Endothelial cell of umbilical vein (primary cell): ENCODE data around the gene CHADL. TPM values are rescaled to one million over a fixed set of nuclear protein-coding genes. Genes with fewer than 3 reads are reported as not detected.

Experiments
- BruUV-seq: library from RNA; stranded (reverse); fragments of 400-500 nt; replicated peaks from 2 replicates; lab custom pipeline; 2021; lab: Mats Ljungman, UMichigan
- CTCF ChIA-PET: fragments of 300-600, 350-600 bp; sonication (Branson Sonifier 250); formaldehyde crosslinking; loops from one replicate; lab custom pipeline; 2021; ENCODE audit warnings: antibody characterized with exemption, inconsistent platforms; lab: Charles Lee
- POLR2A ChIA-PET: fragments of 300-600, 350-600 bp; sonication (Branson Sonifier 250); formaldehyde crosslinking; loops from one replicate; lab custom pipeline; 2021; ENCODE audit warnings: antibody characterized with exemption, inconsistent platforms; lab: Charles Lee
- DNase-seq: peaks from one replicate; pipeline ENCODE4 v3.0.0-alpha.2; 2011; ENCODE audit warnings: low read depth, low spot score
- FAIRE-seq: peaks from 2 replicates; lab custom pipeline; 2011; peaks lifted over from hg19 to GRCh38; lab: Jason Lieb, UNC
- H2AFZ ChIP-seq: 2 replicates; pipeline ENCODE4 v1.6.0; 2012; ENCODE audit warnings: low read depth, low read length, control low read depth, inconsistent platforms
- H3K27ac ChIP-seq: 2 replicates; pipeline ENCODE4 v1.5.1; 2011; ENCODE audit warnings: low read depth, mild to moderate bottlenecking, control low read depth, low read length, moderate library complexity; ENCODE audit not compliant: insufficient read depth
- H3K27me3 ChIP-seq, 2 experiments: 2 replicates each; pipeline versions ENCODE4 v1.6.0 to v1.6.1; 2011; ENCODE audit warnings: low read length in 2 of 2, mixed read lengths in 1 of 2; ENCODE audit not compliant: control insufficient read depth in 2 of 2, insufficient read depth in 2 of 2
- H3K36me3 ChIP-seq, 2 experiments: 2 replicates in 1 of 2; 3 replicates in 1 of 2; pipeline ENCODE4 v1.5.1; 2011; ENCODE audit warnings: low read length in 2 of 2, mild to moderate bottlenecking in 1 of 2, moderate library complexity in 1 of 2; ENCODE audit not compliant: control insufficient read depth in 2 of 2, insufficient read depth in 2 of 2; ENCODE audit errors: extremely low read depth in 1 of 2
- H3K4me1 ChIP-seq: 3 replicates; pipeline ENCODE4 v1.5.1; 2011; ENCODE audit warnings: mild to moderate bottlenecking, low read length; ENCODE audit not compliant: control insufficient read depth, insufficient read depth; ENCODE audit errors: extremely low read depth
- H3K4me2 ChIP-seq: 2 replicates; pipeline ENCODE4 v1.6.1; 2011; ENCODE audit warnings: low read length, control low read depth, mixed read lengths; ENCODE audit not compliant: insufficient read depth
- H3K4me3 ChIP-seq, 3 experiments: fragments of 200-600 bp in 1 of 3; sonication (generic), shearing (Covaris generic) in 1 of 3; replicated peaks in 1 of 3; 2 replicates each; pipeline ENCODE4 v1.5.1; 2011 to 2016; ENCODE audit warnings: control low read depth in 3 of 3, low read length in 3 of 3, mild to moderate bottlenecking in 2 of 3, inconsistent platforms in 1 of 3, low read depth in 1 of 3, moderate library complexity in 1 of 3; ENCODE audit not compliant: insufficient read depth in 1 of 3
- H3K79me2 ChIP-seq: 2 replicates; pipeline ENCODE4 v1.6.0; 2012; ENCODE audit warnings: low read length, inconsistent platforms; ENCODE audit not compliant: control insufficient read depth, insufficient read depth
- H3K9ac ChIP-seq: replicated peaks from 2 replicates; pipeline ENCODE3; 2011; ENCODE audit warnings: low read length, control low read depth; ENCODE audit not compliant: insufficient read depth; ENCODE audit errors: extremely low read depth
- H3K9me1 ChIP-seq: replicated peaks from 3 replicates; pipeline ENCODE4 v1.6.0; 2011; ENCODE audit warnings: mild to moderate bottlenecking, low read length; ENCODE audit not compliant: control insufficient read depth, insufficient read depth; ENCODE audit errors: extremely low read depth
- H3K9me3 ChIP-seq: replicated peaks from 2 replicates; pipeline ENCODE4 v1.5.1; 2012; ENCODE audit warnings: low read length, inconsistent platforms; ENCODE audit not compliant: control insufficient read depth, insufficient read depth
- H4K20me1 ChIP-seq: replicated peaks from 2 replicates; pipeline ENCODE3; 2011; ENCODE audit warnings: mild to moderate bottlenecking, low read length; ENCODE audit not compliant: control insufficient read depth, insufficient read depth; ENCODE audit errors: extremely low read depth
- CTCF ChIP-seq, 2 donors: IDR thresholded peaks; 1 replicate in 1 of 2; 2 replicates in 1 of 2; pipeline ENCODE4 v1.5.1; 2011; ENCODE audit warnings: low read length in 2 of 2, mild to moderate bottlenecking in 2 of 2, moderate library complexity in 2 of 2, control low read depth in 1 of 2, inconsistent platforms in 1 of 2, low read depth in 1 of 2; ENCODE audit not compliant: insufficient read depth in 1 of 2; ENCODE audit errors: extremely low read depth in 1 of 2
- EZH2 ChIP-seq: IDR thresholded peaks from 2 replicates; pipeline ENCODE4 v1.6.1; 2012; ENCODE audit warnings: borderline replicate concordance, low read depth, mild to moderate bottlenecking, moderate library complexity, low read length, inconsistent platforms; ENCODE audit not compliant: severe bottlenecking
- FOS ChIP-seq: IDR thresholded peaks from 2 replicates; pipeline ENCODE4 v1.6.1; 2011; ENCODE audit warnings: mild to moderate bottlenecking, low read length, moderate library complexity, borderline replicate concordance; ENCODE audit not compliant: insufficient read depth
- GATA2 ChIP-seq: IDR thresholded peaks from 2 replicates; pipeline ENCODE4 v1.7.0; 2011; ENCODE audit warnings: low read depth, mild to moderate bottlenecking, moderate library complexity, mixed read lengths, low read length; ENCODE audit not compliant: insufficient read length, insufficient read depth
- JUN ChIP-seq: IDR thresholded peaks from 2 replicates; pipeline ENCODE4 v1.6.1; 2011; ENCODE audit warnings: borderline replicate concordance, low read depth; ENCODE audit not compliant: insufficient read length, insufficient read depth
- MAX ChIP-seq: IDR thresholded peaks from 2 replicates; pipeline ENCODE4 v1.6.1; 2011; ENCODE audit not compliant: insufficient read depth, insufficient read length
- MYC ChIP-seq: IDR thresholded peaks from one replicate; pipeline ENCODE4 v1.6.1; 2011; ENCODE audit warnings: mild to moderate bottlenecking, low read depth, low read length
- POLR2A ChIP-seq: IDR thresholded peaks from 2 replicates; pipeline ENCODE4 v1.6.1; 2012; ENCODE audit warnings: low read depth, mild to moderate bottlenecking, control low read depth, low read length
- POLR2AphosphoS5 ChIP-seq: IDR thresholded peaks from 2 replicates; pipeline ENCODE4 v1.6.1; 2012; ENCODE audit warnings: low read depth, mild to moderate bottlenecking, control low read depth, low read length, moderate library complexity; ENCODE audit not compliant: insufficient read depth
- dilution Hi-C: fragments of 300-500 bp; cut with MboI; formaldehyde crosslinking; loops from one replicate; pipeline ENCODE4 v1.15.0; 2019; ENCODE audit warnings: low sequenced_read_pairs; ENCODE audit not compliant: extremely low pct_ligation_motif_present
- intact Hi-C: fragments of 100-400 bp; cut with micrococcal nuclease; formaldehyde crosslinking; loops from one replicate; pipeline ENCODE4 v1.10.0; 2022
- polyA plus RNA-seq, 4 experiments: library from polyadenylated mRNA; depleted of rRNA in 3 of 4; stranded (reverse) in 3 of 4; unstranded in 1 of 4; fragments of >200 nt; gene quantifications; 2 replicates each; pipeline versions ENCODE4 v1.2.1 to v1.2.3, GENCODE V29; 2011 to 2012; ENCODE audit warnings: missing spikeins in 1 of 4
- total RNA-seq: library from RNA; stranded (reverse); gene quantifications from 2 replicates; pipeline ENCODE4 v1.2.3, GENCODE V29; 2021

The CHADL gene
- total and polyA plus RNA-seq, 2 donors (not counting 3 experiments of a cell fraction or from before 2014, with no cell fraction given), result 0.69 to 1.1 TPM

- H3K4me2 ChIP-seq, result no peak overlapping the region
- ChIA-PET CTCF (interaction anchor here (1.2 to 1.5 kb wide), 3 partner anchors 11 to 40 kb away, joined by 3 to 4 read pairs (median 3); partner anchors contain the start of gene ZC3H7B), POLR2A (interaction anchor here (0.6 kb wide), 1 partner anchor 333 kb away, joined by 3 read pairs; no protein-coding TSS in a partner anchor)
- peaks cover 13% of the 10 kb centered on the region for H3K79me2 ChIP-seq
- no peak overlapping the region for H3K4me3 ChIP-seq
- H3K36me3 ChIP-seq, result peaks cover 23 to 54% of the 10 kb centered on the region in 2 experiments
- no peaks in the 10 kb centered on the region for H3K27me3 ChIP-seq
- no TSS peak for BruUV-seq
- H3K9ac ChIP-seq, result no peak overlapping the region
- H4K20me1 ChIP-seq, result no peaks in the 10 kb centered on the region
- dilution Hi-C loops (no loop called here), intact Hi-C loops (no loop called here)
- no peak overlapping the region for H2AFZ ChIP-seq
- peaks cover 7% of the 10 kb centered on the region for H3K4me1 ChIP-seq
- FAIRE-seq, result no peak
- H3K9me1 ChIP-seq, result no peaks in the 10 kb centered on the region
- H3K9me3 ChIP-seq, result no peaks in the 10 kb centered on the region
- TF ChIP-seq CTCF (IDR thresholded peaks at IDR 0.05; ENCODE audit: extremely low read depth in 1 of 2, insufficient read depth in 1 of 2, low read depth in 1 of 2, low read length in 2 of 2), result no peak
- TF ChIP-seq EZH2, result no peak
- TF ChIP-seq MAX, result no peak
- TF ChIP-seq POLR2AphosphoS5, result no peak
- no peak for TF ChIP-seq MYC
- TF ChIP-seq GATA2, result no peak
- no peak for TF ChIP-seq JUN
- TF ChIP-seq FOS, result no peak
- TF ChIP-seq POLR2A, result no peak
- no peak for DNase-seq
- H3K27ac ChIP-seq, result no peak overlapping the region
These were observed 21.0 kb upstream of the CHADL start for GRCh38 chr22:41261541-41262249.
